Fibroblast of villous mesenchyme (primary cell): ENCODE measurements around the gene U2SURP. TPM values are rescaled to one million over a fixed set of nuclear protein-coding genes. Genes with fewer than 3 reads are reported as not detected.

ENCODE experiments used
- DNase-seq: peaks from one replicate; pipeline ENCODE4 v3.0.0-alpha.2; 2010; ENCODE audit warnings: low read depth
- H3K4me3 ChIP-seq: 2 replicates; pipeline ENCODE4 v1.5.1; 2011; ENCODE audit warnings: low read depth, mild to moderate bottlenecking, low read length
- total RNA-seq: library from RNA; depleted of rRNA; stranded (reverse); fragments of >200 nt; gene quantifications from 2 replicates; pipeline ENCODE4 v1.2.3, GENCODE V29; 2012
- TF ChIP-seq, protein P1 (sequence below): IDR thresholded peaks from 2 replicates; pipeline ENCODE4 v1.5.1; 2012; ENCODE audit warnings: low read depth, mild to moderate bottlenecking, low read length; ENCODE audit not compliant: insufficient read depth

Gene U2SURP
- total RNA-seq, 1 donor: 86.4 TPM

DNA sequence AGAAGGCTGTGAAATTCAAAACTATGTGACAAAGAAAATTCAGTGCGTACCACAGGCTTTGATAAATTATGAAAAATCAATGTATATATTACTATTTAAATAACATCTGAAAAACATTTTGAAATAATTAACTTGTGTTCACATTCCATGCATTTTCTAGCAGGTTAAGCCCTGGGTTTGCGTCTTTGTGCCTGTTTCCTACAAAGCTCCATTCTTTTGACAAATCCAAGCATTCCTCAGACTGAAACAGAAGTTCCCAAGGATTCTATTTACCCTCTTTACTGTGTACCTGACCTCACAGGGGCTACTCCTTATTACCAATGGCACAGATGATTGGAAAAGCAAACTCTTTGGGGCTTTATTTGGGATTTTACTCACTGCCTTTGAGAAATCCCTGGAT lies 39.8 kb upstream of the U2SURP start:
- TF ChIP-seq, protein P1, sequence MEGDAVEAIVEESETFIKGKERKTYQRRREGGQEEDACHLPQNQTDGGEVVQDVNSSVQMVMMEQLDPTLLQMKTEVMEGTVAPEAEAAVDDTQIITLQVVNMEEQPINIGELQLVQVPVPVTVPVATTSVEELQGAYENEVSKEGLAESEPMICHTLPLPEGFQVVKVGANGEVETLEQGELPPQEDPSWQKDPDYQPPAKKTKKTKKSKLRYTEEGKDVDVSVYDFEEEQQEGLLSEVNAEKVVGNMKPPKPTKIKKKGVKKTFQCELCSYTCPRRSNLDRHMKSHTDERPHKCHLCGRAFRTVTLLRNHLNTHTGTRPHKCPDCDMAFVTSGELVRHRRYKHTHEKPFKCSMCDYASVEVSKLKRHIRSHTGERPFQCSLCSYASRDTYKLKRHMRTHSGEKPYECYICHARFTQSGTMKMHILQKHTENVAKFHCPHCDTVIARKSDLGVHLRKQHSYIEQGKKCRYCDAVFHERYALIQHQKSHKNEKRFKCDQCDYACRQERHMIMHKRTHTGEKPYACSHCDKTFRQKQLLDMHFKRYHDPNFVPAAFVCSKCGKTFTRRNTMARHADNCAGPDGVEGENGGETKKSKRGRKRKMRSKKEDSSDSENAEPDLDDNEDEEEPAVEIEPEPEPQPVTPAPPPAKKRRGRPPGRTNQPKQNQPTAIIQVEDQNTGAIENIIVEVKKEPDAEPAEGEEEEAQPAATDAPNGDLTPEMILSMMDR: no peak
- DNase-seq: no peak
- no peak overlapping the region for H3K4me3 ChIP-seq

DNA sequence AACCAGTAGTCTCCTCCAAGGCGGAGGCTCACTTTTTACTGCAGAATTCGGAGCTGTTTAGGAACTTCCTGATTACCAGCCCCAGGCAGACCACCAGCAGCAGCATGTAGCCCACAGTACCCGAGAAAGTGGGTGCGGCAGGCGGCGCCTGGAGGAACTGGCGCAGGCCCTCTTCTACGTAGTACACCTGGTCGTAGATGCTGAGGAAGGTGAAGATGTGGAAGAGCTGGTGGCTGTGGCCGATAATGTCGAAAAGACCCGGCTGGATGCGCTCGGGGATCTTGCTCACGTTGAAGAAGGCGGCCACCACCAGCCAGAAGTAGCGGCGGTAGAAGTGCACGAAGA lies 39.2 kb upstream of the U2SURP start:
- no peak for DNase-seq
- no peak overlapping the region for H3K4me3 ChIP-seq
- TF ChIP-seq, protein P1: no peak

DNA sequence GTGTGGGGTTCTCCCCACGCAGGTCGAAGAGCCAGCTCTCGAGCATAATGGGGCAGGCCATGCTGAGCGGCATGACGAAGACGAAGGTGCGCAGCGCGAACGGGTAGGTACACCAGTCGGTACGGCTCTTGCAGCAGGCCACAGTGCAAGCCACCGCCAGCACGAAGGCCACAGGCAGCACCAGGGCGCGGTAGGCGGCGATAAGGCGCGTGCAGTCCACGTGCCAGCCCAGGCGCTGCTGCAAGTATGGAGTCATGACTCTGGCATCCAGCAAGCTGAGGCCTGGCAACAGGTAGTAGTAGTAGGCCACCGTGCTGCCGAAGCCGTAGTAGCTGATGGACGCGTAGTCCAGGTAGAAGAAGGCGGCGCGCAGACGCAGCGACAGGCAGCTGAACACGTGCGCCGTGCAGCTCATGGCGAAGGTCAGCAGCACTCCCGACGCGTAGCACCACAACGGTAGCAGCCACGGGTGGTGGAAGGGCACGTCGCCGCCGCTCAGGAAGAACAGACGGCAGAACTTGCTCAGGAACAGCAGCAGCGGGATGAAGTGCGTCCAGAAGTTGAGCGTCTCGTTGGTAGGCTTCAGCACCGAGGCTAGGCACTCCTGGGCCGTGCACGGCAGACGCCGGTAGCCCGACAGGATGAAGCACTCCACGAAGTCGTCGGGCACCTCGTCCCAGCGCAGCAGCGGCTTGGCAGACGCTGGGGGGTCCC lies 38.7 kb upstream of the U2SURP start:
- DNase-seq: no peak
- H3K4me3 ChIP-seq: no peak overlapping the region
- TF ChIP-seq, protein P1: no peak

DNA sequence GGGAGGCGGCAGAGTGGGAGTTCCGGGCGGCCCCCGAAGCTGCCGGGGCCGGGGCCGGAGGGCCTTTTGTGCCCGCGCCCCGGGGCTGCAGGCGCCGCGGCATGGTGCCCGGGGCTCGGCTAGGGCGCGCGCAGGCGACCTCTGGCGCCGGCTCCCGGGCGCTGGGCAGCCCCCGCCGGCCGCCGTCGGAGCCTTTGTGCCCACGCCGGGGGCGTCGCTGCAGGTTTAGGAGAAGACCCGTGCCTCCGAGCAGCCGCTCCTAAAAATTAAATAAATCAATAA lies 38.2 kb upstream of the U2SURP start:
- peak overlapping the region; percentile 25 for H3K4me3 ChIP-seq
- no peak for DNase-seq

DNA sequence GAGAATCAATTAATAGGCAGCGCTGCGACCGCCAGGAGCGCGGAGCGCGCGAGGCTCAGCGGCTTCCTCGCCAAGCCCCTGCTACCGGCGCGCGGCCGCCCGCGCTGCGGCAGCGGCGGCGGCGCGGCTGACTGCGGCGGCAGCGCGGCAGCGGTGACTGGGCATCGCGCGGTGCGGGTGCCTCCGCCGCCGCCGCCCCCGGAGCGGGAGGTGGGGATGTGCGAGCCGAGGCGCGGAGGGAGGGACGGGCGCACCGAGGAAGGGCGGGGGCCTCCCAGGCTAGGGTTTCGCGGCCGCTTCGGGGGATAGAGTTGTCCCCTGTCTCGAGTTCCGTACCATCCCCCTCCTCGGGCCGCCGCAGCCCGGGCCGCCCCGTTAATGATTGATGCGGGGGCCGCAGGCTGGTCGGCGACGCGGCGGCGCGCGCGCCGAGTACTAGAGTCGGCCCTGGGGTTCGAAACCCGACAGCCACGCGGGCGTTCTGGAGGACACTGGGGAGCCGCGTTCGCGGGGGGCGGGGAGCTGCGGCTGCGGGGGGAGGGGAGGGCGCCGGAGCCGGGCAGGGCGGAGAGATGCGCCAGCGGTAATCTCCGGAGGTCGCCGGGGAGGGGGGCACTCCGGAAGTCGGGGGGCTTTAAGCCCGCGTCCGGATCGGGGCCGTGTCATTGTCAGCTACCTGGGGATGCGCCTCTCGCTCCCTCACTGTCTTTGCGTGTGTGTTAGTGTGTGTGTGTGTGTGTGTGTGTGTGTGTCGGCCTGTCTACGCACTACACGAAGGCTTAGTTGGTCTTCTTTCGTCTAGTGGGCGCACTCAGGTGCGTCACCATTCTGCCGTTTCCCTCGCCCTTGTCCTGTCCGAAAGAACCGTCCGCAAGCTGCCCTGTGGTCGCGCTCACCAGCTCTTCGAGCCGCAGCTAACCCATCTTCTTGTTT lies 37.6 kb upstream of the U2SURP start, which contains the start of gene PAQR9:
TSS of gene PAQR9 (minus strand) at position 159 of the 933 bp plus-strand sequence. CDS start 338 bp downstream, outside the sequence.
- DNase-seq: no peak
- TF ChIP-seq, protein P1: no peak
- peak within 1 kb of the TSS; percentile 48 for H3K4me3 ChIP-seq

More for the DNA sequence above, 38.2 kb upstream of the U2SURP start:
- TF ChIP-seq, protein P1: no peak

DNA sequence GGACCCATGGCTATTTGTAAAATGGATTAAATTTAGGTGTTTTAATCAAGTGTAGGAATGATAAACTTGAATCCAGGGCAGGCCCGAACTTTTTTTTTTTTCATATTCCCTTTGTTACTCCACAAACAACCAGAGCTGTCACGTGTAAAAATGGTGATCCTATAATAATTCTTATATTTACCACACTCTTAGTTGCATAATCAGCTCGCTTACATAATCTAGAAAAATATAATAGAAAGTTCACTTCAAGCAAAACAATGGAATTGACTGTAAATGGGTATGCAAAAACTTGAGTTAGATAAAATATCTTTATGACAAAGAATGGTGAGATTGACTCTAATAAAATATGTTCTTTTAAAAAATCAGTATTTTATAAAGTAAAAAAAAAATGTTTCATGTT lies 35.8 kb upstream of the U2SURP start:
- no peak overlapping the region for H3K4me3 ChIP-seq
- DNase-seq: no peak
- TF ChIP-seq, protein P1: no peak
